Fibroblast of lung (primary cell): ENCODE results near the gene PTPN5. TPM values are rescaled to one million over a fixed set of nuclear protein-coding genes. Genes with fewer than 3 reads are reported as not detected.

ENCODE experiments used
- DNase-seq, 2 donors: peaks; one replicate each; pipeline versions ENCODE4 v3.0.0 to v3.0.0-alpha.2; 2010; ENCODE audit warnings: low read depth in 2 of 2
- H2AFZ ChIP-seq: 2 replicates; pipeline ENCODE4 v1.5.1; 2012; ENCODE audit warnings: low read length, control low read depth, inconsistent platforms
- H3K27ac ChIP-seq: 2 replicates; pipeline ENCODE4 v1.5.1; 2011; ENCODE audit warnings: low read length, control low read depth; ENCODE audit not compliant: insufficient read depth
- H3K27me3 ChIP-seq: 2 replicates; pipeline ENCODE4 v1.5.1; 2011; ENCODE audit warnings: mild to moderate bottlenecking, low read length; ENCODE audit not compliant: control insufficient read depth, insufficient read depth
- H3K36me3 ChIP-seq: 2 replicates; pipeline ENCODE4 v1.5.1; 2011; ENCODE audit warnings: low read length; ENCODE audit not compliant: control insufficient read depth, insufficient read depth
- H3K4me1 ChIP-seq: 2 replicates; pipeline ENCODE4 v1.5.1; 2011; ENCODE audit warnings: low read length; ENCODE audit not compliant: control insufficient read depth, insufficient read depth; ENCODE audit errors: extremely low read depth
- H3K4me2 ChIP-seq: 2 replicates; pipeline ENCODE4 v1.5.1; 2011; ENCODE audit warnings: low read length, control low read depth; ENCODE audit not compliant: insufficient read depth; ENCODE audit errors: extremely low read depth
- H3K4me3 ChIP-seq, 4 experiments: fragments of 200-600 bp in 1 of 4; sonication (generic) in 1 of 4; replicated peaks in 1 of 4; 2 replicates each; pipeline ENCODE4 v1.5.1; 2011 to 2016; ENCODE audit warnings: low read length in 4 of 4, low read depth in 3 of 4, mild to moderate bottlenecking in 3 of 4, control low read depth in 2 of 4, inconsistent platforms in 1 of 4, mixed read lengths in 1 of 4; ENCODE audit not compliant: insufficient read depth in 1 of 4; ENCODE audit errors: control extremely low read depth in 1 of 4
- H3K79me2 ChIP-seq: 2 replicates; pipeline ENCODE4 v1.5.1; 2012; ENCODE audit warnings: mild to moderate bottlenecking, low read length, inconsistent platforms; ENCODE audit not compliant: control insufficient read depth, insufficient read depth
- H3K9ac ChIP-seq: 2 replicates; pipeline ENCODE4 v1.5.1; 2011; ENCODE audit warnings: mild to moderate bottlenecking, low read length, control low read depth; ENCODE audit not compliant: insufficient read depth
- H3K9me3 ChIP-seq: 2 replicates; pipeline ENCODE4 v1.5.1; 2012; ENCODE audit warnings: low read depth, low read length; ENCODE audit not compliant: control insufficient read depth, insufficient read depth
- H4K20me1 ChIP-seq: 2 replicates; pipeline ENCODE4 v1.5.1; 2011; ENCODE audit warnings: low read length; ENCODE audit not compliant: control insufficient read depth, insufficient read depth; ENCODE audit errors: extremely low read depth
- EZH2 ChIP-seq: IDR thresholded peaks from 2 replicates; pipeline ENCODE4 v1.5.1; 2012; ENCODE audit warnings: low read length, control low read depth, mild to moderate bottlenecking; ENCODE audit errors: missing control alignments
- polyA plus RNA-seq, 2 donors: library from polyadenylated mRNA; depleted of rRNA in 1 of 2; stranded (reverse) in 1 of 2; unstranded in 1 of 2; fragments of >200 nt; gene quantifications; 2 replicates each; pipeline ENCODE4 v1.2.1, GENCODE V29; 2011 to 2012; ENCODE audit warnings: missing spikeins in 1 of 2
- total RNA-seq: library from RNA; depleted of rRNA; stranded (reverse); fragments of >200 nt; gene quantifications from 2 replicates; pipeline ENCODE4 v1.2.1, GENCODE V29; 2014
- TF ChIP-seq, protein P1 (sequence below), 2 donors: IDR thresholded peaks in 1 of 2; conservative IDR thresholded peaks in 1 of 2; 1 replicate in 1 of 2; 2 replicates in 1 of 2; pipeline ENCODE4 v1.5.1; 2011 to 2012; ENCODE audit warnings: low read length in 2 of 2, control low read depth in 1 of 2, inconsistent platforms in 1 of 2, low read depth in 1 of 2, mild to moderate bottlenecking in 1 of 2

PTPN5 gene
- total and polyA plus RNA-seq, 2 donors (not counting 1 experiment from before 2014, with no cell fraction given), result not detected

DNA sequence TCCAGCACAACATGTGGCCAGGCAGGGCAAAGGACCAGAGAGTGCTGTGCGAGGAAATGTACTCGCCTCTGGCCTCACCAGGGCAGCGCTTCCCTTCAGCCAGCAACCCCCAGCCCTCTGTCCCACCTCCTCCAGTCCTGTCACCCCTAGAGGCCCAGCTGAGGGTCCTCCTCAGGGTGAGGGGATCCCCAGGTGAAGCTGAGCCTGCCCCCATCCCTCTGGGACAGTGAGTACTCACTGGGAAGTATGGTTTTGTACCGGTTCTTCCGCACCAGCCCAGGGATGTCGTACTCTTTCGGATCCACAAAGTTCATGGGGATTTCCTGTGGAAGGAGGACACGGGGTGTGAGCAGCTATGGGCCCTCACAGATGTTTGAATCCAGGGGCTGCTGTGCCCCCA, 54.0 kb downstream of the PTPN5 start:
- Histone ChIP-seq H3K4me2 (no peak overlapping the region), H3K36me3 (no peaks in the 10 kb centered on the region), H3K27me3 (no peaks in the 10 kb centered on the region), H3K4me1 (no peaks in the 10 kb centered on the region), H3K27ac (no peak overlapping the region), H2AFZ (no peak overlapping the region), H3K4me3 (no peak overlapping the region), H3K9ac (no peak overlapping the region), H3K79me2 (no peaks in the 10 kb centered on the region), H3K9me3 (no peaks in the 10 kb centered on the region), H4K20me1 (no peaks in the 10 kb centered on the region)
- DNase-seq, result no peak
- TF ChIP-seq, protein P1, sequence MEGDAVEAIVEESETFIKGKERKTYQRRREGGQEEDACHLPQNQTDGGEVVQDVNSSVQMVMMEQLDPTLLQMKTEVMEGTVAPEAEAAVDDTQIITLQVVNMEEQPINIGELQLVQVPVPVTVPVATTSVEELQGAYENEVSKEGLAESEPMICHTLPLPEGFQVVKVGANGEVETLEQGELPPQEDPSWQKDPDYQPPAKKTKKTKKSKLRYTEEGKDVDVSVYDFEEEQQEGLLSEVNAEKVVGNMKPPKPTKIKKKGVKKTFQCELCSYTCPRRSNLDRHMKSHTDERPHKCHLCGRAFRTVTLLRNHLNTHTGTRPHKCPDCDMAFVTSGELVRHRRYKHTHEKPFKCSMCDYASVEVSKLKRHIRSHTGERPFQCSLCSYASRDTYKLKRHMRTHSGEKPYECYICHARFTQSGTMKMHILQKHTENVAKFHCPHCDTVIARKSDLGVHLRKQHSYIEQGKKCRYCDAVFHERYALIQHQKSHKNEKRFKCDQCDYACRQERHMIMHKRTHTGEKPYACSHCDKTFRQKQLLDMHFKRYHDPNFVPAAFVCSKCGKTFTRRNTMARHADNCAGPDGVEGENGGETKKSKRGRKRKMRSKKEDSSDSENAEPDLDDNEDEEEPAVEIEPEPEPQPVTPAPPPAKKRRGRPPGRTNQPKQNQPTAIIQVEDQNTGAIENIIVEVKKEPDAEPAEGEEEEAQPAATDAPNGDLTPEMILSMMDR (conservative IDR thresholded peaks at IDR 0.05 in 1 of 2, IDR thresholded peaks at IDR 0.05 in 1 of 2; ENCODE audit: low read depth in 1 of 2, low read length in 2 of 2), result no peak
- no peak for TF ChIP-seq EZH2

DNA sequence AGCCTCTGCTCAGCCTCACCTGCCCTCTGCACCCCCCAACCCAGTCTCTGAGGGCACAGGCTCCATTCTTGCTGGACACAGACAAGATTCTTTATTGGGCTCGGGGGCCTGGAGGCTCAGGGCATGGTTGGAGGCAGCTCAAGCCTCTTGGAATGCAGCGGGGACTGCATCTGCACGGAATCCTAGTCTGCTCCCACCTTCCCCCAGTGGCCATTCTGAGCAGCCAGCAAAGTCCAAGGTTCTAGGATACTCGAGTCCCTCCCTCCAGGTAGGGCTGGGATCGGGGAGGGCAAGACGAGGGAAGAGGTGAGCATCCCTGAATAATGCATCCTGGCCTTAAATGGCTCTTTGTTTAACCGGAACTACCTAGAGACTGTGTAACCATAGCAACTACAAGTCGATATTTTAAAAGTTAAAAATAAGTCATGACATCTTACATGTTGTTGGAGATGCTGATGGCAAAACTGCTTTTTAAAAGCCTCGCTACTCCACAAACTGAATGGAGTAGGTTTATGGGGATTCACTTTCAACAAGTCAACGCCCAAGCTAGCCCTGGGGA, 54.9 kb downstream of the PTPN5 start:
- Histone ChIP-seq H3K4me3 (no peak overlapping the region), H3K36me3 (no peaks in the 10 kb centered on the region), H3K9me3 (no peaks in the 10 kb centered on the region), H4K20me1 (no peaks in the 10 kb centered on the region), H3K79me2 (no peaks in the 10 kb centered on the region), H3K27me3 (no peaks in the 10 kb centered on the region), H2AFZ (no peak overlapping the region), H3K9ac (no peak overlapping the region), H3K4me1 (no peaks in the 10 kb centered on the region), H3K27ac (no peak overlapping the region), H3K4me2 (no peak overlapping the region)
- no peak for TF ChIP-seq EZH2
- DNase-seq, result no peak

DNA sequence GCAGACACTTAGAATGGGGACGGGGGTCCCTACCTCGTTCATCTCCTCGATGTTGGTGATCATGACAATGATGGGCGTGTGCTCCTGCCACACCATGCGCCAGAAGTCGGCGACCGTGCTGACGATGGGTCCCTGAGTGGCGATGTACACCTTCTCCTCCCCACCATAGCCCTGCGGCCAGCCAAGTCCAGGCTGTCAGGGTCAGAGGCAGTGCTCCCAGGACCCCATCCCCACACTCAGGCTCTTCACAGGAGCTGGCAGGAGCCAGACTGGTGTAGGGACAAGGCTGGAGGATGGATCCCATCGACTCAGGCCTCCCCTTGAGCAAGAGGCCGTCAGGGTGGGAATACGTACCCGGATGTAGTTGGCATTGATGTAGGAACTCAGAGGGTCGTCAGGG, 58.4 kb downstream of the PTPN5 start:
- H3K27ac ChIP-seq, result no peak overlapping the region
- no peak overlapping the region for H3K4me2 ChIP-seq
- no peaks in the 10 kb centered on the region for H3K36me3 ChIP-seq
- H3K79me2 ChIP-seq, result no peaks in the 10 kb centered on the region
- no peak overlapping the region for H2AFZ ChIP-seq
- TF ChIP-seq EZH2, result no peak
- TF ChIP-seq, protein P1 (conservative IDR thresholded peaks at IDR 0.05 in 1 of 2, IDR thresholded peaks at IDR 0.05 in 1 of 2; ENCODE audit: low read depth in 1 of 2, low read length in 2 of 2), result no peak
- no peaks in the 10 kb centered on the region for H3K9me3 ChIP-seq
- no peak overlapping the region for H3K9ac ChIP-seq
- no peaks in the 10 kb centered on the region for H3K4me1 ChIP-seq
- DNase-seq, result no peak
- H3K27me3 ChIP-seq, result no peaks in the 10 kb centered on the region
- H3K4me3 ChIP-seq, result no peak overlapping the region
- H4K20me1 ChIP-seq, result no peaks in the 10 kb centered on the region
